ENCODE measurements around the gene KLF7. TPM values are rescaled to one million over a fixed set of nuclear protein-coding genes. Genes with fewer than 3 reads are reported as not detected.

KLF7 gene
- total RNA-seq, 1 experiment from 2014 or later = 17.1 TPM

Small RNA genes within 50 kb of the gene (microRNA-seq; reads per million reads assigned to microRNA genes)
- gene MIR2355 (ENCODE audit: unreplicated experiment) (7.9 reads per million, percentile 24 among the genes with 10 or more reads in this experiment), gene MIR7845 (ENCODE audit: unreplicated experiment) (1.3 reads per million)

Other genes with a start within 250 kb of the KLF7 start
- gene CPO, start 226.4 kb downstream of the KLF7 start, total RNA-seq (2021; ENCODE audit: unreplicated experiment) = not detected